HG03354 (cell line): Measurements from ENCODE around the gene RAB5B.
A peak's percentile ranks its signal among the peaks of the same experiment; 100 is the strongest.
"Not testable (repeated sequence)": the region's sequence is repeated elsewhere in the genome, so short reads cannot be mapped to it uniquely, and the experiment has no call there.

Experiments used
- ATAC-seq: cut with Tn5 transposase; IDR thresholded peaks from one replicate; pipeline ENCODE4 v1.9.1; 2021; ENCODE audit warnings: mild to moderate bottlenecking; ENCODE audit not compliant: unreplicated experiment, poor library complexity, severe bottlenecking

Gene RAB5B

GRCh38 chr12:55978393-55978792 lies 4.5 kb downstream of the RAB5B start:
- ATAC-seq: no peak

- no peak for ATAC-seq
Observed at GRCh38 chr12:55979069-55979468, 5.2 kb downstream of the RAB5B start.

- not testable (repeated sequence) for ATAC-seq
Observed at GRCh38 chr12:55981882-55982281, 8.0 kb downstream of the RAB5B start.

- peak; percentile 94 for ATAC-seq
Observed at GRCh38 chr12:55982319-55982936, 8.6 kb downstream of the RAB5B start.

GRCh38 chr12:55983232-55983842 lies 9.5 kb downstream of the RAB5B start:
- no peak for ATAC-seq

- ATAC-seq: no peak
Observed at GRCh38 chr12:55984861-55985260, 11.0 kb downstream of the RAB5B start.

GRCh38 chr12:55985341-55985740 lies 11.5 kb downstream of the RAB5B start:
- ATAC-seq: no peak

- not testable (repeated sequence) for ATAC-seq
Observed at GRCh38 chr12:55985976-55986375, 12.1 kb downstream of the RAB5B start.

GRCh38 chr12:55991110-55991509 lies 17.2 kb downstream of the RAB5B start:
- ATAC-seq: no peak

- ATAC-seq: no peak
Observed at GRCh38 chr12:55993230-55993853, 19.5 kb downstream of the RAB5B start.

- no peak for ATAC-seq
Observed at GRCh38 chr12:55995366-55995765, 21.5 kb downstream of the RAB5B start.

- ATAC-seq: no peak
Observed at GRCh38 chr12:55996201-55996714, 22.4 kb downstream of the RAB5B start.

GRCh38 chr12:55996715-55997534 lies 23.0 kb downstream of the RAB5B start, which contains the start of gene SUOX:
Gene SUOX (plus strand): TSS chr12:55997276. CDS start chr12:56002222, 4,946 bp downstream.
- peak; percentile 99 for ATAC-seq

- peak; percentile 7 for ATAC-seq
Observed at GRCh38 chr12:55997535-55997859, 23.6 kb downstream of the RAB5B start.

- ATAC-seq: not testable (repeated sequence)
Observed at GRCh38 chr12:55999522-55999921, 25.6 kb downstream of the RAB5B start.

- ATAC-seq: not testable (repeated sequence)
Observed at GRCh38 chr12:55999999-56000540, 26.2 kb downstream of the RAB5B start.

- ATAC-seq: no peak
Observed at GRCh38 chr12:56001487-56002100, 27.7 kb downstream of the RAB5B start.

- not testable (repeated sequence) for ATAC-seq
Observed at GRCh38 chr12:56003376-56003775, 29.5 kb downstream of the RAB5B start.

- no peak for ATAC-seq
Observed at GRCh38 chr12:56004211-56004610, 30.3 kb downstream of the RAB5B start.
